ENCODE results near the gene CACNA1S. TPM values are rescaled to one million over a fixed set of nuclear protein-coding genes. Genes with fewer than 3 reads are reported as not detected.

The CACNA1S gene
- total RNA-seq, 1 donor from 2014 or later, result 0.07 TPM

DNA sequence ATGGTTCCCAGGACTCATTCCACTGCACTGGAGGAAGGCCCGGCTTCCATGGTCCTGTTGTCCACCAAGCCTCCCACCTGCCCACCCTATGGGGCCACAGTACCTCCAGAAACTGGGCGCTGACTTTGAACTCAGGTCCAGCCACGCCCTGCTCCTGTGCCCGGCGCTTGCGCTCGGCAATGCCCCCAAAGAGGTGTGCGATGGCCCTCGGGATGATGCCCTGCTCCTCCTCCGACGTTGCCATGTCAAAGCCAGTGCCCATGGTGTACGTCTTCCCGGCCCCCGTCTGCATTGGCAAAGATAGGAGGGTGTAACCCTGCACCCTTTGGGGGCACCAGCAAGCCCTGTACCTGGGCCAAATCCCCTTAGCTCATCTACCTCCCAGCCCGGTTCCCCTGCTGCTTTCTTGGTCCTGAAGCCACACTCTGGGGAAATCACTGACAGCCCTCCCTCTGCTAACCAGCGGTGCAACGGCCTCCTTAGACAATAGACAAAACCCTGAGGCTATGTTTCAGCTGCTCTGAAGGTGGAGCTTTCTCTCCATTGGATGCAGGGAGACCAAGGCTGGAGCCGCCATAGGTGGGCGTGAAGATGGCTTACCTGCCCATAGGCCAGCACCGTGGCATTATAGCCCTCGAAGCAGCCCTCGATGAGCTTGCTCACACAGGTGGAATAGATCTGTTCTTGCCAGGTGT, 103.4 kb downstream of the CACNA1S start:
- Mint-ChIP-seq H3K27ac (ENCODE audit: unreplicated experiment) (no peak overlapping the region), H3K27me3 (ENCODE audit: unreplicated experiment) (peaks cover 2% of the 10 kb centered on the region), H3K36me3 (ENCODE audit: unreplicated experiment) (no peaks in the 10 kb centered on the region)

DNA sequence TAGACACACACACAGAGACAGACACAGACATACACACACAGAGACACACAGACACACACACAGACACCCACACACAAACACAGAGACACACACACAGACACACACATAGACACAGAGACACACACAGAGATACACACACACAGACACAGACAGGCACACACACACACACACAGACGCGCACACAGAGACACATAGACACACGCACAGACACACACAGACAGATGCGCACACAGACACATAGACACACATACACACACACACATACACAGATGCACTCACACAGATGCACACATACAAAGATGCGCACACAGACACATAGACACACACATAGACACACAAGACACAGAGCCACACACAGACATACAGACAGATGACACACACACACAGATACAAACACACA, 104.7 kb downstream of the CACNA1S start:
- H3K4me3 Mint-ChIP-seq (ENCODE audit: unreplicated experiment), result no peak overlapping the region
- TF ChIP-seq, protein P1, sequence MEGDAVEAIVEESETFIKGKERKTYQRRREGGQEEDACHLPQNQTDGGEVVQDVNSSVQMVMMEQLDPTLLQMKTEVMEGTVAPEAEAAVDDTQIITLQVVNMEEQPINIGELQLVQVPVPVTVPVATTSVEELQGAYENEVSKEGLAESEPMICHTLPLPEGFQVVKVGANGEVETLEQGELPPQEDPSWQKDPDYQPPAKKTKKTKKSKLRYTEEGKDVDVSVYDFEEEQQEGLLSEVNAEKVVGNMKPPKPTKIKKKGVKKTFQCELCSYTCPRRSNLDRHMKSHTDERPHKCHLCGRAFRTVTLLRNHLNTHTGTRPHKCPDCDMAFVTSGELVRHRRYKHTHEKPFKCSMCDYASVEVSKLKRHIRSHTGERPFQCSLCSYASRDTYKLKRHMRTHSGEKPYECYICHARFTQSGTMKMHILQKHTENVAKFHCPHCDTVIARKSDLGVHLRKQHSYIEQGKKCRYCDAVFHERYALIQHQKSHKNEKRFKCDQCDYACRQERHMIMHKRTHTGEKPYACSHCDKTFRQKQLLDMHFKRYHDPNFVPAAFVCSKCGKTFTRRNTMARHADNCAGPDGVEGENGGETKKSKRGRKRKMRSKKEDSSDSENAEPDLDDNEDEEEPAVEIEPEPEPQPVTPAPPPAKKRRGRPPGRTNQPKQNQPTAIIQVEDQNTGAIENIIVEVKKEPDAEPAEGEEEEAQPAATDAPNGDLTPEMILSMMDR (IDR thresholded peaks at IDR 0.05; ENCODE audit: partially characterized antibody, unreplicated experiment), result no peak
- no peak overlapping the region for H3K27ac Mint-ChIP-seq (ENCODE audit: unreplicated experiment)
- H3K27me3 Mint-ChIP-seq (ENCODE audit: unreplicated experiment), result peaks cover 2% of the 10 kb centered on the region
- H3K4me1 Mint-ChIP-seq (ENCODE audit: low read depth, unreplicated experiment), result peaks cover 17% of the 10 kb centered on the region
- H3K36me3 Mint-ChIP-seq (ENCODE audit: unreplicated experiment), result no peaks in the 10 kb centered on the region
- no peak for DNase-seq
- peaks cover 6% of the 10 kb centered on the region for H3K9me3 Mint-ChIP-seq (ENCODE audit: unreplicated experiment)

More for the DNA sequence above, 103.4 kb downstream of the CACNA1S start:
- Mint-ChIP-seq H3K4me1 (ENCODE audit: low read depth, unreplicated experiment) (peaks cover 17% of the 10 kb centered on the region), H3K9me3 (ENCODE audit: unreplicated experiment) (peaks cover 6% of the 10 kb centered on the region), H3K4me3 (ENCODE audit: unreplicated experiment) (no peak overlapping the region)
- TF ChIP-seq, protein P1 (IDR thresholded peaks at IDR 0.05; ENCODE audit: partially characterized antibody, unreplicated experiment), result no peak
- DNase-seq, result no peak

DNA sequence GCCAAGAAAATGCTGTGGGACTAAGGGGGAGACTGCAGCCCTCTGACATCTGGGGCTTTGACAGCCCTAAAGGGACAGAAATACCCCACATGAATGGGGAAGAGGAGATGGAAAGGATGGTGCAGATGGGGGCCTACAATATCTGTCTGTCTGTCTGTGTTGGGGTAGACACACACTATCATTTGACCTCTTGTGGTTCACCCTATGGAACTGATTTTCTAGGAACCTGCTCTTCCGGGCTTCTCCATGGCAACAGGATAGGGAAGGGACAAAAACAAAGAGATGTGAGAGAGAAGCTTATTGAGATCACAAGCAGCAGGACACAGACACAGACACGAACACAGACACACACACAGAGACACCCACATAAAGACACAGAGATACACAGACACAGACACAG, 105.8 kb downstream of the CACNA1S start:
- Mint-ChIP-seq H3K4me3 (ENCODE audit: unreplicated experiment) (no peak overlapping the region), H3K4me1 (ENCODE audit: low read depth, unreplicated experiment) (peaks cover 12% of the 10 kb centered on the region)
- TF ChIP-seq, protein P1 (IDR thresholded peaks at IDR 0.05; ENCODE audit: partially characterized antibody, unreplicated experiment), result no peak

DNA sequence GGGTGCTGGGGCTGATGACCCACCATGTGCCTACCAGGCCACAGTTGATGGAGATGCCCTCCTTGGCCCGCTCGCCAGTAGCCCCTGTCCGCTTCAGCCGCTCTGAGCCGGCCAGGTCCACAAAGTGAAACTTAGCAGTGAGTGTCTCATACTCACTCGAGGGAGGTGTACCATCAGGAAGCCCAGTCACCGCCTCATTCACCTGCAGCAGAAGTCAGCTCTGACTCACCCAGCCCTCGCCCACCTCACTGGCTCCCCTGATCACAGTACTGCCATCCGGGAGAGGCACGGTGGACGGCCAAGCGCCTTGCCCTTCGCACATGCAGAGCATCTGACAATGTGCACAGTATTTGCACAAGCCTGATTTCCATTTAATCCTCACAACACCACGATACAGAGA, 107.5 kb downstream of the CACNA1S start:
- H3K4me1 Mint-ChIP-seq (ENCODE audit: low read depth, unreplicated experiment), result peaks cover 5% of the 10 kb centered on the region
- no peak overlapping the region for H3K27ac Mint-ChIP-seq (ENCODE audit: unreplicated experiment)
- H3K36me3 Mint-ChIP-seq (ENCODE audit: unreplicated experiment), result peaks cover 3% of the 10 kb centered on the region

More for the DNA sequence above, 105.8 kb downstream of the CACNA1S start:
- peaks cover 3% of the 10 kb centered on the region for H3K36me3 Mint-ChIP-seq (ENCODE audit: unreplicated experiment)
- peaks cover 4% of the 10 kb centered on the region for H3K9me3 Mint-ChIP-seq (ENCODE audit: unreplicated experiment)
- no peak for DNase-seq
- H3K27me3 Mint-ChIP-seq (ENCODE audit: unreplicated experiment), result peaks cover 2% of the 10 kb centered on the region
- H3K27ac Mint-ChIP-seq (ENCODE audit: unreplicated experiment), result no peak overlapping the region

DNA sequence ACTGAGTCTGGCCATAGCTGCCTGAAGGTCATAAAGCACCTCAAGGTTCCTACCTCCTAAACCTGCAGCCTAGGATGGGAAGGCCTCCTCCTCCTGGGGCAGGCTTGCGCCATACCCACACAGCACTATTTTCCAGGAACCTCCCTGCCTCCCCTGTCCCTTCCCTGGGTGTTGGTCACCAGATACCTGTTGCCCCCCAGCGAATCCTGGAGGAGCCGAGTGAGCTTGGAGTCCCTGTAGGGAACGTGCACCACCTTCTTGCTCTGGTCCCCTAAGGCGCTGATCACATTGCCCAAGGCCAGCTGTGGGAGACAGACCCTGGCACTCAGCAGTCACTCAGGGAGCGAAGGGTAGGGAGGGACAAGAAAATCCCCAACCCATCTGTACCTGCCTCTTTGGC, 108.1 kb downstream of the CACNA1S start:
- peaks cover 2% of the 10 kb centered on the region for H3K9me3 Mint-ChIP-seq (ENCODE audit: unreplicated experiment)
- no peak overlapping the region for H3K27ac Mint-ChIP-seq (ENCODE audit: unreplicated experiment)
- peaks cover 3% of the 10 kb centered on the region for H3K36me3 Mint-ChIP-seq (ENCODE audit: unreplicated experiment)
- H3K27me3 Mint-ChIP-seq (ENCODE audit: unreplicated experiment), result no peaks in the 10 kb centered on the region
- peaks cover 2% of the 10 kb centered on the region for H3K4me1 Mint-ChIP-seq (ENCODE audit: low read depth, unreplicated experiment)
- TF ChIP-seq, protein P1 (IDR thresholded peaks at IDR 0.05; ENCODE audit: partially characterized antibody, unreplicated experiment), result no peak
- no peak for DNase-seq
- no peak overlapping the region for H3K4me3 Mint-ChIP-seq (ENCODE audit: unreplicated experiment)

More for the DNA sequence above, 107.5 kb downstream of the CACNA1S start:
- no peak for DNase-seq
- H3K27me3 Mint-ChIP-seq (ENCODE audit: unreplicated experiment), result peaks cover 2% of the 10 kb centered on the region
- TF ChIP-seq, protein P1 (IDR thresholded peaks at IDR 0.05; ENCODE audit: partially characterized antibody, unreplicated experiment), result no peak
- H3K4me3 Mint-ChIP-seq (ENCODE audit: unreplicated experiment), result no peak overlapping the region
- H3K9me3 Mint-ChIP-seq (ENCODE audit: unreplicated experiment), result peaks cover 4% of the 10 kb centered on the region
